PFSK-1 (cell line): Measurements from ENCODE around the gene ZDHHC11B.

Experiments
- POLR2AphosphoS5 ChIP-seq: IDR thresholded peaks from 2 replicates; pipeline ENCODE4 v1.6.1; 2012; ENCODE audit warnings: low read depth, mild to moderate bottlenecking, control low read depth, low read length, moderate library complexity
- REST ChIP-seq, 2 experiments: IDR thresholded peaks; 2 replicates each; pipeline versions ENCODE4 v1.6.1 to v1.8.0; 2011 to 2012; ENCODE audit warnings: low read depth in 2 of 2, low read length in 2 of 2, control low read depth in 1 of 2, inconsistent platforms in 1 of 2, mild to moderate bottlenecking in 1 of 2, moderate library complexity in 1 of 2; ENCODE audit not compliant: insufficient read depth in 1 of 2
- SIN3A ChIP-seq: IDR thresholded peaks from 2 replicates; pipeline ENCODE4 v1.6.1; 2012; ENCODE audit warnings: mild to moderate bottlenecking, low read length, moderate library complexity, borderline replicate concordance; ENCODE audit not compliant: insufficient read depth
- TAF1 ChIP-seq: IDR thresholded peaks from 2 replicates; pipeline ENCODE4 v1.6.1; 2012; ENCODE audit warnings: low read length, control low read depth, borderline replicate concordance; ENCODE audit not compliant: insufficient read depth

DNA sequence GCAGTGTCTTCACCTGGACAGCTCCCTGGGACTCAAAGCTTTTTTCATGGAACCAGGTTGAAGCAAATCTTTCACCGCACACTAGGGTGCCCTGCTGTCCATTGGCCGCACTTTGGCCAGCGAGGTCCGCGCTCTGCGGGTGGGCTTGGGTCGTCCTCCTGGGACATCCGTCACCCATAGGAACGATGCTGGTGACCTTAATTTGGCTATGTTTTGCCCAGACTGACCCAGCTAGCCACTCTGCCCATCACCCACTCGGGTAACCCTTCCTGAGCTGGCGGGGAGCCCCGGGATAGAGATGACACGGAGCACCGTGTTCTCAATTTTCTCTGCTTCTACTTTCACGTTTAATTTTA is 25.9 kb downstream of the ZDHHC11B start:
- TF ChIP-seq POLR2AphosphoS5 (no peak), TAF1 (no peak), REST (IDR thresholded peaks at IDR 0.05; ENCODE audit: insufficient read depth in 1 of 2, low read depth in 2 of 2, low read length in 2 of 2) (no peak), SIN3A (no peak)
